HG02623 (cell line): ENCODE results near the gene PPP2R2C.

Source experiments
- ATAC-seq: cut with Tn5 transposase; IDR thresholded peaks from one replicate; pipeline ENCODE4 v1.9.1; 2021; ENCODE audit warnings: moderate library complexity; ENCODE audit not compliant: unreplicated experiment

Gene PPP2R2C

GRCh38 chr4:6426571-6427438 lies 45.6 kb downstream of the PPP2R2C start:
- no peak for ATAC-seq

GRCh38 chr4:6425911-6426310 lies 46.5 kb downstream of the PPP2R2C start:
- no peak for ATAC-seq

GRCh38 chr4:6425336-6425735 lies 47.1 kb downstream of the PPP2R2C start:
- ATAC-seq = no peak

GRCh38 chr4:6424425-6424824 lies 48.0 kb downstream of the PPP2R2C start:
- ATAC-seq = no peak

- peak; percentile 86 for ATAC-seq
These were observed 48.8 kb downstream of the PPP2R2C start for GRCh38 chr4:6423575-6423974.

- no peak for ATAC-seq
These were observed 49.5 kb downstream of the PPP2R2C start for GRCh38 chr4:6422866-6423265.

GRCh38 chr4:6422105-6422504 lies 50.3 kb downstream of the PPP2R2C start:
- no peak for ATAC-seq

GRCh38 chr4:6421397-6421796 lies 51.0 kb downstream of the PPP2R2C start:
- no peak for ATAC-seq

- no peak for ATAC-seq
These were observed 51.4 kb downstream of the PPP2R2C start for GRCh38 chr4:6420972-6421371.

GRCh38 chr4:6420036-6420435 lies 52.4 kb downstream of the PPP2R2C start:
- ATAC-seq = no peak

GRCh38 chr4:6419452-6420028 lies 52.9 kb downstream of the PPP2R2C start:
- ATAC-seq = no peak

GRCh38 chr4:6418193-6418755 lies 54.1 kb downstream of the PPP2R2C start:
- no peak for ATAC-seq

GRCh38 chr4:6417516-6418050 lies 54.8 kb downstream of the PPP2R2C start:
- no peak for ATAC-seq

GRCh38 chr4:6416518-6417286 lies 55.7 kb downstream of the PPP2R2C start:
- ATAC-seq = no peak

GRCh38 chr4:6415031-6415705 lies 57.2 kb downstream of the PPP2R2C start:
- ATAC-seq = no peak

GRCh38 chr4:6414578-6414977 lies 57.8 kb downstream of the PPP2R2C start:
- no peak for ATAC-seq

- no peak for ATAC-seq
These were observed 61.8 kb downstream of the PPP2R2C start for GRCh38 chr4:6410664-6411063.

- ATAC-seq = no peak
These were observed 62.3 kb downstream of the PPP2R2C start for GRCh38 chr4:6410068-6410467.

GRCh38 chr4:6409381-6409780 lies 63.0 kb downstream of the PPP2R2C start:
- ATAC-seq = no peak

- no peak for ATAC-seq
These were observed 64.2 kb downstream of the PPP2R2C start for GRCh38 chr4:6408263-6408662.

GRCh38 chr4:6405397-6405706 lies 67.1 kb downstream of the PPP2R2C start:
- ATAC-seq = no peak
